ENCODE measurements around the gene KCNAB2.

KCNAB2 gene

DNA sequence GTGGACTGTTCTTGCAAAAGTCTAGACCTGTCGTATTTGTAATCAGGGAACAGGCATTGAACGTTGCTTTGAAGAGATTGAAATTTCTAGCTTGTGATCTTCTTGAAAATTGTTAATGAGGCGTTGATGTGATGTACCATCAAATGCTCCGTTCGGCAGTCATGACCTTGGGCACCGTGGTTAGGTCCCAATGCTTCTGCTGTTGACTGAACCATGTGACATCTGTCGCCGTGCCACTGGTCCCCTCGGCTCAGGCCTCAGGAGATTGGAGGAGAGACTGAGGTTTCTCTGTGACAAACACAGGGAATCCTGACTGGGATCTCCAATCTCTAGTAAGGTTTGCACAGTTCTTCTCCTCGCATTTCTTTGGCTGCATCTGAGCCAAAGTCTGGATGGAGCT, 18.1 kb upstream of the KCNAB2 start (continued):
- TF ChIP-seq, protein P1, sequence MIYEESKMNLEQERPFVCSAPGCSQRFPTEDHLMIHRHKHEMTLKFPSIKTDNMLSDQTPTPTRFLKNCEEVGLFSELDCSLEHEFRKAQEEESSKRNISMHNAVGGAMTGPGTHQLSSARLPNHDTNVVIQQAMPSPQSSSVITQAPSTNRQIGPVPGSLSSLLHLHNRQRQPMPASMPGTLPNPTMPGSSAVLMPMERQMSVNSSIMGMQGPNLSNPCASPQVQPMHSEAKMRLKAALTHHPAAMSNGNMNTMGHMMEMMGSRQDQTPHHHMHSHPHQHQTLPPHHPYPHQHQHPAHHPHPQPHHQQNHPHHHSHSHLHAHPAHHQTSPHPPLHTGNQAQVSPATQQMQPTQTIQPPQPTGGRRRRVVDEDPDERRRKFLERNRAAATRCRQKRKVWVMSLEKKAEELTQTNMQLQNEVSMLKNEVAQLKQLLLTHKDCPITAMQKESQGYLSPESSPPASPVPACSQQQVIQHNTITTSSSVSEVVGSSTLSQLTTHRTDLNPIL (CRISPR knock-in tag; IDR thresholded peaks at IDR 0.05; ENCODE audit: low read depth) = no peak
- TF ChIP-seq OSR1 (CRISPR knock-in tag; IDR thresholded peaks at IDR 0.05) = no peak
- TF ChIP-seq CSDC2 (CRISPR knock-in tag; IDR thresholded peaks at IDR 0.05) = no peak

DNA sequence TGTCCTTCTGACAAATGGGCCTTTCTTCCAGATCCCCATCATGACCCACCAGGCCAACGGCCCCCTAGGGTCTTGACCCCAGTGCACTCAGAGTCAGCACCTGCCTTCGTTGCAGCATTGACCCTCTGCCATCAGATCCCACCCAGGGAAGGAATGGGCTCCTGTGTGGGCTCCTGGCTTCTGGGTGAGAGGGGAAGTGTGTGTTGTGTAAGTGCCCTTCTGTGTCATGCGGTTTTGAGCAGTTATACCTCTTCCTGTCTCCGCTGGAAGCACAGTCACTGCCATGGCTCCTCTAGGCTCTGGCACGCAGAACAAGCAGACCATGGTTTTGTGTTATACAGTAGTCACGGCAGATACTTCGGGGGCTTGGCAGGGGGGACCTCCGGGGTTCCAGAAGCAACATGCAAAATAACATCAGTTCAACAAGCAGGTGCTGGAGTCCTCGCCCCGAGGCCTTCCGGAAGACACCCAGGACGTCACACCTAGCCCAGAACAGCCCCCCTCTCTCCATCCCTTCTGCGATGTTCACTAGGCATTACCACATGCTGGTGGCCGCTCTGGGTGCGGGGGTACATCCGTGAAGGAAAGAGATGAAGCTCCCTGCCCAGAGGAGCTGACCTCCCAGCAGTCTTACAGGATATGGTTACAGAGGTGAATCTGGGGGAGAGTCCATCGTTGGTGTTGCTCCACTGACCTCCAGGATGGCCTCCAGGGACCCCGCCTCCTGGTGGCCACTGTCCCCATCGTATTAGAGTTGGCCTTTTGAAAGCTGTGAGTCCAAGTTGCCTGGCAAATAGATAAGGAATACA, 17.4 kb upstream of the KCNAB2 start:
- ATAC-seq = no peak
- TF ChIP-seq BACH2 (CRISPR knock-in tag; IDR thresholded peaks at IDR 0.05; ENCODE audit: borderline replicate concordance) (no peak), ISL1 (CRISPR knock-in tag; IDR thresholded peaks at IDR 0.05) (no peak), ZNF70 (CRISPR knock-in tag; IDR thresholded peaks at IDR 0.05) (no peak)
- TF ChIP-seq, protein P2, sequence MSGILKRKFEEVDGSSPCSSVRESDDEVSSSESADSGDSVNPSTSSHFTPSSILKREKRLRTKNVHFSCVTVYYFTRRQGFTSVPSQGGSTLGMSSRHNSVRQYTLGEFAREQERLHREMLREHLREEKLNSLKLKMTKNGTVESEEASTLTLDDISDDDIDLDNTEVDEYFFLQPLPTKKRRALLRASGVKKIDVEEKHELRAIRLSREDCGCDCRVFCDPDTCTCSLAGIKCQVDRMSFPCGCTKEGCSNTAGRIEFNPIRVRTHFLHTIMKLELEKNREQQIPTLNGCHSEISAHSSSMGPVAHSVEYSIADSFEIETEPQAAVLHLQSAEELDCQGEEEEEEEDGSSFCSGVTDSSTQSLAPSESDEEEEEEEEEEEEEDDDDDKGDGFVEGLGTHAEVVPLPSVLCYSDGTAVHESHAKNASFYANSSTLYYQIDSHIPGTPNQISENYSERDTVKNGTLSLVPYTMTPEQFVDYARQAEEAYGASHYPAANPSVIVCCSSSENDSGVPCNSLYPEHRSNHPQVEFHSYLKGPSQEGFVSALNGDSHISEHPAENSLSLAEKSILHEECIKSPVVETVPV (CRISPR knock-in tag; IDR thresholded peaks at IDR 0.05) = no peak
- TF ChIP-seq, protein P3, sequence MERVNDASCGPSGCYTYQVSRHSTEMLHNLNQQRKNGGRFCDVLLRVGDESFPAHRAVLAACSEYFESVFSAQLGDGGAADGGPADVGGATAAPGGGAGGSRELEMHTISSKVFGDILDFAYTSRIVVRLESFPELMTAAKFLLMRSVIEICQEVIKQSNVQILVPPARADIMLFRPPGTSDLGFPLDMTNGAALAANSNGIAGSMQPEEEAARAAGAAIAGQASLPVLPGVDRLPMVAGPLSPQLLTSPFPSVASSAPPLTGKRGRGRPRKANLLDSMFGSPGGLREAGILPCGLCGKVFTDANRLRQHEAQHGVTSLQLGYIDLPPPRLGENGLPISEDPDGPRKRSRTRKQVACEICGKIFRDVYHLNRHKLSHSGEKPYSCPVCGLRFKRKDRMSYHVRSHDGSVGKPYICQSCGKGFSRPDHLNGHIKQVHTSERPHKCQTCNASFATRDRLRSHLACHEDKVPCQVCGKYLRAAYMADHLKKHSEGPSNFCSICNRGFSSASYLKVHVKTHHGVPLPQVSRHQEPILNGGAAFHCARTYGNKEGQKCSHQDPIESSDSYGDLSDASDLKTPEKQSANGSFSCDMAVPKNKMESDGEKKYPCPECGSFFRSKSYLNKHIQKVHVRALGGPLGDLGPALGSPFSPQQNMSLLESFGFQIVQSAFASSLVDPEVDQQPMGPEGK (CRISPR knock-in tag; IDR thresholded peaks at IDR 0.05; ENCODE audit: borderline replicate concordance) = no peak

DNA sequence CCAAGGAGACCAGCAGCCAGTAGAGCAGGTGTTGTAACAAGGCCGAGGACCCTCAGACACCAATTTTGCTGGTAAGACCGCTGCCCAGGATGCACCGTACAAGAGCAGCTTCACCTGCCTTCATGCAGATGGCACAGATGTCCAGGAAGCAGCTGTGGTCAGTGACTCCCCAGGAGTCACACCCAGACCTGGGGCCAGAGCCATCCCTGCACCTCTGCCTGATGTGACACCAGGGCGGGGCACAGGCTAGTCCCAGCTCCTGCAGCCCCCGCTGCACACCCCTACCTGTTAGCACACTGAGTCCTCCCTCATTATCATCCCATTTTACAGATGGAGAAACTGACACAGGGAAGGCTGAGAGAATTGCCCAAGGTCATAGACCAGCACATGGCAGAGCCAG, 16.3 kb upstream of the KCNAB2 start:
- TF ChIP-seq, protein P4, sequence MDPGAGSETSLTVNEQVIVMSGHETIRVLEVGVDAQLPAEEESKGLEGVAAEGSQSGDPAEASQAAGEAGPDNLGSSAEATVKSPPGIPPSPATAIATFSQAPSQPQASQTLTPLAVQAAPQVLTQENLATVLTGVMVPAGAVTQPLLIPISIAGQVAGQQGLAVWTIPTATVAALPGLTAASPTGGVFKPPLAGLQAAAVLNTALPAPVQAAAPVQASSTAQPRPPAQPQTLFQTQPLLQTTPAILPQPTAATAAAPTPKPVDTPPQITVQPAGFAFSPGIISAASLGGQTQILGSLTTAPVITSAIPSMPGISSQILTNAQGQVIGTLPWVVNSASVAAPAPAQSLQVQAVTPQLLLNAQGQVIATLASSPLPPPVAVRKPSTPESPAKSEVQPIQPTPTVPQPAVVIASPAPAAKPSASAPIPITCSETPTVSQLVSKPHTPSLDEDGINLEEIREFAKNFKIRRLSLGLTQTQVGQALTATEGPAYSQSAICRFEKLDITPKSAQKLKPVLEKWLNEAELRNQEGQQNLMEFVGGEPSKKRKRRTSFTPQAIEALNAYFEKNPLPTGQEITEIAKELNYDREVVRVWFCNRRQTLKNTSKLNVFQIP (CRISPR knock-in tag; IDR thresholded peaks at IDR 0.05; ENCODE audit: borderline replicate concordance, low read depth) = no peak
- no peak for TF ChIP-seq GLIS3 (CRISPR knock-in tag; IDR thresholded peaks at IDR 0.05)
- TF ChIP-seq BACH2 (CRISPR knock-in tag; IDR thresholded peaks at IDR 0.05; ENCODE audit: borderline replicate concordance) = no peak
- TF ChIP-seq PPARA (CRISPR knock-in tag; IDR thresholded peaks at IDR 0.05; ENCODE audit: borderline replicate concordance) = no peak
- TF ChIP-seq RARB (CRISPR knock-in tag; IDR thresholded peaks at IDR 0.05) = no peak
- no peak for TF ChIP-seq TCF4 (CRISPR knock-in tag; IDR thresholded peaks at IDR 0.05; ENCODE audit: borderline replicate concordance)
- no peak for TF ChIP-seq CSDC2 (CRISPR knock-in tag; IDR thresholded peaks at IDR 0.05)
- no peak for TF ChIP-seq ZNF8 (CRISPR knock-in tag; IDR thresholded peaks at IDR 0.05)
- TF ChIP-seq, protein P2 (CRISPR knock-in tag; IDR thresholded peaks at IDR 0.05) = no peak
- TF ChIP-seq, protein P5, sequence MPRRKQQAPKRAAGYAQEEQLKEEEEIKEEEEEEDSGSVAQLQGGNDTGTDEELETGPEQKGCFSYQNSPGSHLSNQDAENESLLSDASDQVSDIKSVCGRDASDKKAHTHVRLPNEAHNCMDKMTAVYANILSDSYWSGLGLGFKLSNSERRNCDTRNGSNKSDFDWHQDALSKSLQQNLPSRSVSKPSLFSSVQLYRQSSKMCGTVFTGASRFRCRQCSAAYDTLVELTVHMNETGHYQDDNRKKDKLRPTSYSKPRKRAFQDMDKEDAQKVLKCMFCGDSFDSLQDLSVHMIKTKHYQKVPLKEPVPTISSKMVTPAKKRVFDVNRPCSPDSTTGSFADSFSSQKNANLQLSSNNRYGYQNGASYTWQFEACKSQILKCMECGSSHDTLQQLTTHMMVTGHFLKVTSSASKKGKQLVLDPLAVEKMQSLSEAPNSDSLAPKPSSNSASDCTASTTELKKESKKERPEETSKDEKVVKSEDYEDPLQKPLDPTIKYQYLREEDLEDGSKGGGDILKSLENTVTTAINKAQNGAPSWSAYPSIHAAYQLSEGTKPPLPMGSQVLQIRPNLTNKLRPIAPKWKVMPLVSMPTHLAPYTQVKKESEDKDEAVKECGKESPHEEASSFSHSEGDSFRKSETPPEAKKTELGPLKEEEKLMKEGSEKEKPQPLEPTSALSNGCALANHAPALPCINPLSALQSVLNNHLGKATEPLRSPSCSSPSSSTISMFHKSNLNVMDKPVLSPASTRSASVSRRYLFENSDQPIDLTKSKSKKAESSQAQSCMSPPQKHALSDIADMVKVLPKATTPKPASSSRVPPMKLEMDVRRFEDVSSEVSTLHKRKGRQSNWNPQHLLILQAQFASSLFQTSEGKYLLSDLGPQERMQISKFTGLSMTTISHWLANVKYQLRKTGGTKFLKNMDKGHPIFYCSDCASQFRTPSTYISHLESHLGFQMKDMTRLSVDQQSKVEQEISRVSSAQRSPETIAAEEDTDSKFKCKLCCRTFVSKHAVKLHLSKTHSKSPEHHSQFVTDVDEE (CRISPR knock-in tag; IDR thresholded peaks at IDR 0.05) = no peak
- TF ChIP-seq ZFP30 (CRISPR knock-in tag; IDR thresholded peaks at IDR 0.05) = no peak
- no peak for ATAC-seq

All from SK-N-SH treated with all-trans-retinoic acid at 6 μM for 48 hours (cell line).